ENCODE data around the gene SEC14L2.

SEC14L2 gene

GRCh38 chr22:30469165-30469564 lies 72.3 kb downstream of the SEC14L2 start:
- TF ChIP-seq, protein P1, sequence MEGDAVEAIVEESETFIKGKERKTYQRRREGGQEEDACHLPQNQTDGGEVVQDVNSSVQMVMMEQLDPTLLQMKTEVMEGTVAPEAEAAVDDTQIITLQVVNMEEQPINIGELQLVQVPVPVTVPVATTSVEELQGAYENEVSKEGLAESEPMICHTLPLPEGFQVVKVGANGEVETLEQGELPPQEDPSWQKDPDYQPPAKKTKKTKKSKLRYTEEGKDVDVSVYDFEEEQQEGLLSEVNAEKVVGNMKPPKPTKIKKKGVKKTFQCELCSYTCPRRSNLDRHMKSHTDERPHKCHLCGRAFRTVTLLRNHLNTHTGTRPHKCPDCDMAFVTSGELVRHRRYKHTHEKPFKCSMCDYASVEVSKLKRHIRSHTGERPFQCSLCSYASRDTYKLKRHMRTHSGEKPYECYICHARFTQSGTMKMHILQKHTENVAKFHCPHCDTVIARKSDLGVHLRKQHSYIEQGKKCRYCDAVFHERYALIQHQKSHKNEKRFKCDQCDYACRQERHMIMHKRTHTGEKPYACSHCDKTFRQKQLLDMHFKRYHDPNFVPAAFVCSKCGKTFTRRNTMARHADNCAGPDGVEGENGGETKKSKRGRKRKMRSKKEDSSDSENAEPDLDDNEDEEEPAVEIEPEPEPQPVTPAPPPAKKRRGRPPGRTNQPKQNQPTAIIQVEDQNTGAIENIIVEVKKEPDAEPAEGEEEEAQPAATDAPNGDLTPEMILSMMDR (IDR thresholded peaks at IDR 0.05; ENCODE audit: borderline replicate concordance, control extremely low read depth, extremely low read depth, insufficient read depth, missing control alignments): no peak
- in situ Hi-C loops (cut with MboI; ENCODE audit: low sequenced_read_pairs, unreplicated experiment): no loop called here
- no peak for DNase-seq (ENCODE audit: low spot score)

- in situ Hi-C loops (cut with MboI; ENCODE audit: low sequenced_read_pairs, unreplicated experiment): no loop called here
- no peak for DNase-seq (ENCODE audit: low spot score)
- TF ChIP-seq, protein P1 (IDR thresholded peaks at IDR 0.05; ENCODE audit: borderline replicate concordance, control extremely low read depth, extremely low read depth, insufficient read depth, missing control alignments): no peak
Observed at GRCh38 chr22:30470655-30471054, 73.8 kb downstream of the SEC14L2 start.

DNA sequence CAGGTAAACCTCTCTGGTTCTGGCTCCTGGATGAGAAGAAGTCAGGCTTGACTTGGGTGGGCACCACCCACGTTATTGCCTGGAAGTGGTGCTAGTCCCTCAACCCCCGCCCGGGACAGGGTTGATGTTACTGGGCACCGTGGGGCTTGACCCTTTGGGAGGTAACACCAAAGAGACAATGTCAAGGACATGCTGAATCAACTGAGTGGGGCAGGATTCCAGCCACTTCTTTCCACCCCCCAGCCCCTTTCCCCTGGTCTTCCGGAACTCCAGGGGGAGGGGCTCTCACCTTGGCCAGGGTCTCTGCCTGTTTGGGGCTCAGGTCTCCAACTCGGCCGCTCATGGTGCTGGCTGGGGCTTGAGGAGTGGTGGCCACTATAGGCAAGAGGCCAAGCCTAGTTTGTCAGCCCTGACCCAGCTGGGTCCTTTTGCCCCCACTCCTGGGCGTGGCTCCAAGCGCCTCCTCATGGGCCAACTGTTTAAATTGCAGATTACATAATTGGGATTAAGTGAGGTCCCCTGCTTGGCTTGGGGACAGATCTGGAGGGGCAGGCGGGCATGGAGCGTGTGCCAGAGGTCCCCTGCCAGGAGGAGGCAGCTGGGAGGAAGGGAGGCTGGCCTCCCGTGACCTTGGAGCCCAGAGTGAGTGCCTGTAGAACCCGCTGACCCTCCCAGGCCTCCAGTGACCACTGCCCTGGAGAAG lies 74.9 kb downstream of the SEC14L2 start, which contains the start of gene SEC14L3:
Gene SEC14L3 (minus strand): TSS at position 402 of the 703 bp plus-strand sequence. CDS start 59 bp downstream, at position 343.
- in situ Hi-C loops (cut with MboI; ENCODE audit: low sequenced_read_pairs, unreplicated experiment): no loop called here
- TF ChIP-seq, protein P1 (IDR thresholded peaks at IDR 0.05; ENCODE audit: borderline replicate concordance, control extremely low read depth, extremely low read depth, insufficient read depth, missing control alignments): no peak
- no peak for DNase-seq (ENCODE audit: low spot score)

- TF ChIP-seq, protein P1 (IDR thresholded peaks at IDR 0.05; ENCODE audit: borderline replicate concordance, control extremely low read depth, extremely low read depth, insufficient read depth, missing control alignments): no peak
- in situ Hi-C loops (cut with MboI; ENCODE audit: low sequenced_read_pairs, unreplicated experiment): no loop called here
- DNase-seq (ENCODE audit: low spot score): no peak
Observed at GRCh38 chr22:30472994-30473720, 76.3 kb downstream of the SEC14L2 start.

- DNase-seq (ENCODE audit: low spot score): no peak
- TF ChIP-seq, protein P1 (IDR thresholded peaks at IDR 0.05; ENCODE audit: borderline replicate concordance, control extremely low read depth, extremely low read depth, insufficient read depth, missing control alignments): no peak
- in situ Hi-C loops (cut with MboI; ENCODE audit: low sequenced_read_pairs, unreplicated experiment): no loop called here
Observed at GRCh38 chr22:30474121-30474520, 77.3 kb downstream of the SEC14L2 start.

All from GM13976 (cell line).